Measurements from ENCODE around the gene NINL. TPM values are rescaled to one million over a fixed set of nuclear protein-coding genes. Genes with fewer than 3 reads are reported as not detected.

Gene NINL
- polyA plus RNA-seq, 4 donors, result 1.1 to 30.8 (median 5.5) TPM

DNA sequence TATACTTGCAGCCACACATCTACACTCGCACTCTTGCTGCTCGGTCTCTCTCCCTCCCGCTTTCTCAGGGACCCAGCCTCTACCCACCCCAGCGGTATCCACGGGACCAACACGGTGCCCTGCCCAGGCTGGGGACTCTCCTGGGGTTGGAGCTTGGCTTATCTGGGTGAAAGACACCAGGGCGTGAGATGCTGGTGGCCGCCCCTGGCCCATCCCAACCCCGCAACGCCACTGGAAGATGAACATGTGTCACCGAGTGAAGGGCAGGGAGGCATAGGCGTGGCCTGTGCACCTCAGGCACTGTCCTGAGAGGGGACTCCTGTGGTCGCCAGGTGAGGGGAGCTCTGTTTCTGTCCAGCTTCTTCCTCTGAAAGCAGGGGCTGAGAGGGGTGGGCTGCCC is 47.4 kb downstream of the NINL start:
- FAIRE-seq (no peak), DNase-seq (no peak)
- H3K4me3 ChIP-seq (ENCODE audit: low read depth in 1 of 3, low read length in 3 of 3), result no peak overlapping the region
- no peaks in the 10 kb centered on the region for H3K9me3 ChIP-seq (ENCODE audit: control insufficient read depth in 2 of 2, insufficient read depth in 1 of 2, low read depth in 1 of 2, low read length in 1 of 2)
- 89 to 96% (median 91%) methylated on average over 12 to 13 of the region's 13 CpGs for WGBS, 3 donors
- peaks cover 4 to 11% (median 4%) of the 10 kb centered on the region in 3 donors for H3K4me1 ChIP-seq (ENCODE audit: control insufficient read depth in 3 of 3, insufficient read depth in 2 of 3, low read depth in 1 of 3, low read length in 2 of 3)
- no peaks in the 10 kb centered on the region for H3K27me3 ChIP-seq (ENCODE audit: control insufficient read depth in 3 of 3, insufficient read depth in 3 of 3, low read length in 3 of 3)
- peaks cover 0 to 12% (median 0%) of the 10 kb centered on the region in 3 donors for H3K36me3 ChIP-seq (ENCODE audit: control insufficient read depth in 3 of 3, insufficient read depth in 2 of 3, low read depth in 1 of 3, low read length in 3 of 3)
- H3K27ac ChIP-seq (ENCODE audit: low read depth in 1 of 3, low read length in 2 of 3), result no peak overlapping the region

- Histone ChIP-seq H3K4me1 (ENCODE audit: control insufficient read depth in 3 of 3, insufficient read depth in 2 of 3, low read depth in 1 of 3, low read length in 2 of 3) (peaks cover 0 to 5% (median 0%) of the 10 kb centered on the region in 3 donors), H3K27ac (ENCODE audit: low read depth in 1 of 3, low read length in 2 of 3) (no peak overlapping the region), H3K4me3 (ENCODE audit: low read depth in 1 of 3, low read length in 3 of 3) (no peak overlapping the region), H3K9me3 (ENCODE audit: control insufficient read depth in 2 of 2, insufficient read depth in 1 of 2, low read depth in 1 of 2, low read length in 1 of 2) (peaks cover 0 to 4% of the 10 kb centered on the region in 2 donors), H3K36me3 (ENCODE audit: control insufficient read depth in 3 of 3, insufficient read depth in 2 of 3, low read depth in 1 of 3, low read length in 3 of 3) (peaks cover 0 to 14% (median 0%) of the 10 kb centered on the region in 3 donors), H3K27me3 (ENCODE audit: control insufficient read depth in 3 of 3, insufficient read depth in 3 of 3, low read length in 3 of 3) (no peaks in the 10 kb centered on the region)
- DNase-seq (no peak), FAIRE-seq (no peak)
- WGBS, 3 donors, result 91 to 95% (median 93%) methylated on average over 6 of the region's 6 CpGs
Measured at GRCh38 chr20:25535762-25536161, 49.6 kb downstream of the NINL start.

DNA sequence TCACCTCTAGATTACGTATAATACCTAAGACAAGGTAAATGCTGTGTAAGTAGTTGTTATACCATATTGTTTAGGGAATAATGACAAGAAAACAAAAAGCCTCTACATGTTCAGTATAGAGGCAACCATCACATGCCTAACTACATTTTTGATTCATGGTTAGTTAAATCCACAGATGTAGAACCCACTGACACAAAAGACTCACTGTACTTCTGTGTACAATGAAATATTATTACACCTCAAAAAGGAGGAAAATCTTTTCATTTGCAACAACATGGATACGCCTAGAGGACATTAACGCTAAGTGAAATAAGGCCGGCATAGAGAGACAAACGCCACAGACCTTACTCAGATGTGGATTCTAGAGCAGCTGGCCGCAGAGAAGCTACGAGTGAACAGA is 50.5 kb downstream of the NINL start:
- Histone ChIP-seq H3K4me1 (ENCODE audit: control insufficient read depth in 3 of 3, insufficient read depth in 2 of 3, low read depth in 1 of 3, low read length in 2 of 3) (peaks cover 0 to 2% (median 0%) of the 10 kb centered on the region in 3 donors), H3K27me3 (ENCODE audit: control insufficient read depth in 3 of 3, insufficient read depth in 3 of 3, low read length in 3 of 3) (no peaks in the 10 kb centered on the region)

DNA sequence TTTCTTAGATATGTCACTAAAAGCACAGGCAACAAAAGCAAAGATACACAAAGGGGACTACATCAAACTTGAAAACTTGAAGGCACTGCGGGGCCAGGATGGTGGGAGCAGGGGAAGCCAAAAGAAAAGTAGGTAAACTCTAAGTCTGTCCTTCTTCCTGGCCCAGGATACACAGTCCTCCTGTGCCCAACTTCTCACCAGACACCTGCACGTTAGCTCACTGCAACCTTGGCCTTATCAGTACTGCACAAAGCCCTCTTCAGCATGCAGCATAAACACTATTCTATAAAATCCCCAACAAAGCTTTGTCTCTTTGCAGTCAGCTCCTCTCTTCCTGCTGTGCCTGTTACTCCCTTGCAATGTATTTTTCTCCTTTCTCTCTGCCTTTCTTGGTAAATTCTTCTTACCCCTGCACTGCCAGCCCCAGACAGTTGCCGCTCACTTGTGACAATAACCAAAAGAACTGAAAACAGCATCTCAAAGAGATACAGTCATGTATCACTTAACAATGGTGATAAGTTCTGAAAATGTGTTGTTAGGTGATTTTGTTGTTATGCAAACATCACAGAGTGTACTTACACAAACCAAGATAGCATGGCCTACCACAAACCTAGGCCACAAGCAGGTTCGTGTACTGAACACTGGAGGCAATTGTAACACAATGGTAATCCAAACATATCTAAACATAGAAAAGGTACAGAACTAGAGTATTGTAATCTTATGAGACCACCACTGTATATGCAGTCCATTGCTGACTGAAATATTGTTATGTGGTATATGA is 51.2 kb downstream of the NINL start:
- FAIRE-seq (no peak), DNase-seq (no peak)
- Histone ChIP-seq H3K27ac (ENCODE audit: low read depth in 1 of 3, low read length in 2 of 3) (no peak overlapping the region), H3K27me3 (ENCODE audit: control insufficient read depth in 3 of 3, insufficient read depth in 3 of 3, low read length in 3 of 3) (no peaks in the 10 kb centered on the region), H3K4me1 (ENCODE audit: control insufficient read depth in 3 of 3, insufficient read depth in 2 of 3, low read depth in 1 of 3, low read length in 2 of 3) (peaks cover 0 to 2% (median 0%) of the 10 kb centered on the region in 3 donors), H3K9me3 (ENCODE audit: control insufficient read depth in 2 of 2, insufficient read depth in 1 of 2, low read depth in 1 of 2, low read length in 1 of 2) (peaks cover 0 to 4% of the 10 kb centered on the region in 2 donors), H3K4me3 (ENCODE audit: low read depth in 1 of 3, low read length in 3 of 3) (no peak overlapping the region), H3K36me3 (ENCODE audit: control insufficient read depth in 3 of 3, insufficient read depth in 2 of 3, low read depth in 1 of 3, low read length in 3 of 3) (peaks cover 0 to 14% (median 0%) of the 10 kb centered on the region in 3 donors)
- WGBS, 3 donors, result 55 to 71% (median 57%) methylated on average over 4 of the region's 4 CpGs

More for the DNA sequence above, 50.5 kb downstream of the NINL start:
- no peak for FAIRE-seq
- Histone ChIP-seq H3K27ac (ENCODE audit: low read depth in 1 of 3, low read length in 2 of 3) (no peak overlapping the region), H3K4me3 (ENCODE audit: low read depth in 1 of 3, low read length in 3 of 3) (no peak overlapping the region), H3K36me3 (ENCODE audit: control insufficient read depth in 3 of 3, insufficient read depth in 2 of 3, low read depth in 1 of 3, low read length in 3 of 3) (peaks cover 0 to 14% (median 0%) of the 10 kb centered on the region in 3 donors), H3K9me3 (ENCODE audit: control insufficient read depth in 2 of 2, insufficient read depth in 1 of 2, low read depth in 1 of 2, low read length in 1 of 2) (peaks cover 0 to 4% of the 10 kb centered on the region in 2 donors)
- WGBS, 3 donors, result 88 to 97% (median 92%) methylated on average over 7 of the region's 7 CpGs
- DNase-seq, result no peak

DNA sequence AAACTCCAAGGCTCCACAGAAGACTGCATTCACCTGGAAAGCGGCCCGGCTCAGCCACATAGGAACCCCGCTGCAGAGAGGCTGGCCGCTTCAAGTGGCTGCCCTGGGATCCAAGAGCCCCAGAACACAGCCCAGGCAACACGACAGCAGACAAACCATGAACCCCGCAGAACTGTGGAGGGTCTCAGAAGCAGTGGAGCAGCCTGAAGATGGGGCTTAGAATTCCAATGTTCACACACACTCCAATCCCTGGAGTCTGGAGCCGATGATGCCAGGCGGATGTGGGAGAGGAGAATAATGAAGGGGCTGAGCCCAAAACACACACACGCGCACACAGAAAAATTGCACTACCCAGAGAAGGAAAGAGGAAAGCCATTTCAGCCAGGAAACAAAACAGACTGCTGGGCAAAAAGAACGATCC is 52.4 kb downstream of the NINL start:
- Histone ChIP-seq H3K4me3 (ENCODE audit: low read depth in 1 of 3, low read length in 3 of 3) (no peak overlapping the region), H3K27ac (ENCODE audit: low read depth in 1 of 3, low read length in 2 of 3) (no peak overlapping the region), H3K27me3 (ENCODE audit: control insufficient read depth in 3 of 3, insufficient read depth in 3 of 3, low read length in 3 of 3) (no peaks in the 10 kb centered on the region), H3K9me3 (ENCODE audit: control insufficient read depth in 2 of 2, insufficient read depth in 1 of 2, low read depth in 1 of 2, low read length in 1 of 2) (peaks cover 0 to 4% of the 10 kb centered on the region in 2 donors), H3K36me3 (ENCODE audit: control insufficient read depth in 3 of 3, insufficient read depth in 2 of 3, low read depth in 1 of 3, low read length in 3 of 3) (peaks cover 0 to 11% (median 0%) of the 10 kb centered on the region in 3 donors), H3K4me1 (ENCODE audit: control insufficient read depth in 3 of 3, insufficient read depth in 2 of 3, low read depth in 1 of 3, low read length in 2 of 3) (peaks cover 0 to 2% (median 0%) of the 10 kb centered on the region in 3 donors)
- FAIRE-seq, result no peak
- DNase-seq, result no peak
- WGBS, 3 donors, result 71 to 89% (median 86%) methylated on average over 11 of the region's 11 CpGs

DNA sequence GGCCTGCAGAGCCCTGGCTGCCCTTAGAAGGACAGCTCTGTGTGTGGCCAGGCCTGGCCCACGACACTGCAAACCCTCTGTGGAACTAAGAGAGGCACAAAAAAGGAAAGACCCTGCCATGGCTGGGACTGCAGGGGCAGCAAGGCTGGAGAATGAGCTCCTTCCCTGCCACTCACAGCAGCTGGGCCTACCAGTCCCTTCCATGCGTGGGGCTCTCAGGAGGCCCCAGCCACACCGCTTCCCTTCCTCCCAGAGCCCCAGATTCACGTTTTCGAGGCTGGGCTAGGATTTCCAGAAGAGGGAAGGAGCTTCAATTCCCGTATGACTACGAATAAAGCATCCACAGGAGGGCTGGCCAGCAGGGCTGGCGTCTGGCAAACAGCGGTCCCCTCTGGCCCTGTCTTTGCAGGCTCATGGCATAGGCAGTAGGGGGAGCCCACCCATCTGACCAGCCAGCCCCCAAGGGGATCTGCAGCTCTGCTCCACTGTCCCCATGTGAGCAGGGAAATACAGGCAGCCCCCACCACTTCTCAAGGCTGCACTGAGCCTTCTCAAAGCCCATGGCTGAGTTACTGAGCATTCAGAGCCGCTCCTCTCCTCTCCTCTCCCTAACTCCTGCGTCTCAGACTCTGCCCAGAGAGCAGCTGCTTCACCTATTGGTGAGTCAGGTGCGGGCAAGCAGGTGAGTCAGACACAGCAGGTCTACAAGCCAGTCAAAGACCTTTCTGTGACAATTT is 53.1 kb downstream of the NINL start:
- FAIRE-seq (no peak), DNase-seq (no peak)
- 80 to 84% (median 82%) methylated on average over 12 of the region's 12 CpGs for WGBS, 3 donors
- peaks cover 0 to 4% of the 10 kb centered on the region in 2 donors for H3K9me3 ChIP-seq (ENCODE audit: control insufficient read depth in 2 of 2, insufficient read depth in 1 of 2, low read depth in 1 of 2, low read length in 1 of 2)
- no peak overlapping the region for H3K27ac ChIP-seq (ENCODE audit: low read depth in 1 of 3, low read length in 2 of 3)
- no peak overlapping the region for H3K4me3 ChIP-seq (ENCODE audit: low read depth in 1 of 3, low read length in 3 of 3)
- H3K27me3 ChIP-seq (ENCODE audit: control insufficient read depth in 3 of 3, insufficient read depth in 3 of 3, low read length in 3 of 3), result no peaks in the 10 kb centered on the region
- peaks cover 0 to 2% (median 0%) of the 10 kb centered on the region in 3 donors for H3K4me1 ChIP-seq (ENCODE audit: control insufficient read depth in 3 of 3, insufficient read depth in 2 of 3, low read depth in 1 of 3, low read length in 2 of 3)
- peaks cover 0 to 3% (median 0%) of the 10 kb centered on the region in 3 donors for H3K36me3 ChIP-seq (ENCODE audit: control insufficient read depth in 3 of 3, insufficient read depth in 2 of 3, low read depth in 1 of 3, low read length in 3 of 3)

GRCh38 chr20:25529295-25529951 is 55.9 kb downstream of the NINL start:
- H3K27me3 ChIP-seq (ENCODE audit: control insufficient read depth in 3 of 3, insufficient read depth in 3 of 3, low read length in 3 of 3), result no peaks in the 10 kb centered on the region
- peaks cover 0 to 12% (median 0%) of the 10 kb centered on the region in 3 donors for H3K4me1 ChIP-seq (ENCODE audit: control insufficient read depth in 3 of 3, insufficient read depth in 2 of 3, low read depth in 1 of 3, low read length in 2 of 3)
- 69 to 78% (median 71%) methylated on average over 9 of the region's 9 CpGs for WGBS, 3 donors
- DNase-seq (no peak), FAIRE-seq (no peak)
- H3K36me3 ChIP-seq (ENCODE audit: control insufficient read depth in 3 of 3, insufficient read depth in 2 of 3, low read depth in 1 of 3, low read length in 3 of 3), result peaks cover 0 to 8% (median 0%) of the 10 kb centered on the region in 3 donors
- peaks cover 0 to 4% of the 10 kb centered on the region in 2 donors for H3K9me3 ChIP-seq (ENCODE audit: control insufficient read depth in 2 of 2, insufficient read depth in 1 of 2, low read depth in 1 of 2, low read length in 1 of 2)
- H3K4me3 ChIP-seq (ENCODE audit: low read depth in 1 of 3, low read length in 3 of 3), result no peak overlapping the region
- H3K27ac ChIP-seq (ENCODE audit: low read depth in 1 of 3, low read length in 2 of 3), result no peak overlapping the region

DNA sequence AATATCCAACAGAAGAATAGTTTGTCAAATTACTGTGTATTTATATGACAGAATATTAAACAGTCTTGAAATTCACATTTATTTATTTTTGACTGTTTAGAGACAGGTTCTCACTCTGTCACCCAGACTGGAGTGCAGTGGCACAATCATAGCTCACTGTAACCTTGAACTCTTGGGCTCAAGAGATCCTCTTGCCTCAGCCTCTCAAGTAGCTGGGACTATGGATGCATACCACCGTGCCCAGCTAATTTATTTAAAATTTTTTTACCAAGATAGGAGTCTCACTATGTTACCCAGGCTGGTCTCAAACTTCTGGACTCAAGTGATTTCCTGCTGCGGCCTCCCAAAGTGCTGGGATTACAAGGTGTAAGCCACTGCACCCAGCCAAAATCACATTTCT is 57.4 kb downstream of the NINL start:
- 94 to 100% (median 95%) methylated on average over 2 of the region's 2 CpGs for WGBS, 3 donors
- no peak for DNase-seq
- no peak overlapping the region for H3K4me3 ChIP-seq (ENCODE audit: low read depth in 1 of 3, low read length in 3 of 3)
- no peaks in the 10 kb centered on the region for H3K27me3 ChIP-seq (ENCODE audit: control insufficient read depth in 3 of 3, insufficient read depth in 3 of 3, low read length in 3 of 3)
- peaks cover 0 to 4% of the 10 kb centered on the region in 2 donors for H3K9me3 ChIP-seq (ENCODE audit: control insufficient read depth in 2 of 2, insufficient read depth in 1 of 2, low read depth in 1 of 2, low read length in 1 of 2)
- H3K36me3 ChIP-seq (ENCODE audit: control insufficient read depth in 3 of 3, insufficient read depth in 2 of 3, low read depth in 1 of 3, low read length in 3 of 3), result peaks cover 0 to 22% (median 0%) of the 10 kb centered on the region in 3 donors
- H3K27ac ChIP-seq (ENCODE audit: low read depth in 1 of 3, low read length in 2 of 3), result no peak overlapping the region
- peaks cover 0 to 10% (median 0%) of the 10 kb centered on the region in 3 donors for H3K4me1 ChIP-seq (ENCODE audit: control insufficient read depth in 3 of 3, insufficient read depth in 2 of 3, low read depth in 1 of 3, low read length in 2 of 3)
- FAIRE-seq, result no peak

Data from small intestine (tissue), 7 donors.